Fibroblast of skin of right quadriceps (primary cell): ENCODE data around the gene EPM2AIP1.
A peak's percentile ranks its signal among the peaks of the same experiment; 100 is the strongest.
"Not testable (repeated sequence)": the region's sequence is repeated elsewhere in the genome, so short reads cannot be mapped to it uniquely, and the experiment has no call there.

Experiments used
- DNase-seq: peaks from one replicate; pipeline ENCODE4 v3.0.0-alpha.2; 2013

The EPM2AIP1 gene

GRCh38 chr3:36992806-36993325 lies at the start of gene EPM2AIP1:
Gene EPM2AIP1 (minus strand): TSS chr3:36993131. CDS start chr3:36993077, 54 bp downstream.
- no peak for DNase-seq

DNA sequence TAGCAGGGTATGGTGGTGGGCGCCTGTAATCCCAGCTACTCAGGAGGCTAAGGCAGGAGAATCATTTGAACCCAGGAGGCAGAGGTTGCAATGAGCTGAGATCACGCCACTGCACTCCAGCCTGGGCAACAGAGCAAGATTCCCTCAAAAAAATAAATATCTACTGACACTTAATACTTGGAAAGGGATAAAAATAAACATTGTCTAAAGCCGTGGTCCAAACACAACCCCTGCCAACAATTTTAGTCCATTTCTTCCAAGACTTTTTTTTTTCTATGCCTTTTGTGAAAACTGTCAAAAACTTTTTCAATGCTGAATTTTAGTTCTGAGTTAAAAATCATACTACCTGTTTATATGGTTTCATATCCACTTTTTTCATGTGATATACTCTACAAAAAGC lies 49.8 kb upstream of the EPM2AIP1 start:
- not testable (repeated sequence) for DNase-seq

DNA sequence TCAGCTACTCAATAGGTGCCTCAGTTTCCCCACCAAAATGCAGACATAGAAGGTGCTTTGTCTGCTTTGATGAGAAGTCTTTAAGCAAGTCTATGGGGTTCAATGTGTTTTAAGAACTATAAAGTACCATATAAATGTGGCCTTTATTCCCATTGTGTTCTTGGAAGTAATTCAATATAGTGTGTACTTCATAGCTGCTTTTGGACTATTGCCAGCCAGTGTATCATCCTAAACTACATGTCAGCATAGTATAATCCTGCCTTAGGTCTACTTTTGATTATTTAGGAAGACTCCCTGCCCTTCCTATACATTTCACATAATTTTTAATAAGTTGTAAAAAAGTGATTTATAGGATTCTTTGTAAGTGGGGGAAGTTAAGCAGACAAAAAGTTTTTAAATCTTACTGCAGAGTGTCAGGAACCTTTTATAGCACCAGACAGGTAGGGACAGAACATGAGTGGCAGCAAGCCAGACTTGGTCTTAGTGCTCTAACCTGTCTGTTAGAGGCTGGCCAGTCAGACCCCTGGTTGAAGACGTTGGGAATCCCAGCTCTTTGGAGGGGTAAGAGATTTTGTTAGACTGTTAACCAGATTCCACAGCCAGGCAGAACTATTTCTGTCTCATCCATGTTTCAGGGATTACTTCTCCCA lies 48.7 kb upstream of the EPM2AIP1 start:
- no peak for DNase-seq

DNA sequence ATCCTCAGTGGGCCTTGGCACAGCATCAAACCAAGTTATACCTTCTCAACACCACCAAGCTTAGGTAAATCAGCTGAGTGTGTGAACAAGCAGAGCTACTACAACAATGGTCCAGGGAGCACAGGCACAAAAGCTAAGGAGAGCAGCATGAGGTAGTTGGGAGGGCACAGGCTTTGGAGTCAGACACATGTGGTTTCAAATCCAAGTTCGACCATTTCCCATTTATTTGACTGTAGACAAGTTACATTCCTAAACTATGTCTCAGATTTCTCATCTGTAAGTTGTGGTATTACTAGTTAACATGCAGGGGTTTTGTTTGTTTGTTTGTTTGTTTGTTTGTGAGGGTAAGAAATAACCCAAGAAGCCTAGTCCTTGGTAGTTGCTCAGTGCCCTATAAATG lies 47.3 kb upstream of the EPM2AIP1 start:
- DNase-seq = no peak

DNA sequence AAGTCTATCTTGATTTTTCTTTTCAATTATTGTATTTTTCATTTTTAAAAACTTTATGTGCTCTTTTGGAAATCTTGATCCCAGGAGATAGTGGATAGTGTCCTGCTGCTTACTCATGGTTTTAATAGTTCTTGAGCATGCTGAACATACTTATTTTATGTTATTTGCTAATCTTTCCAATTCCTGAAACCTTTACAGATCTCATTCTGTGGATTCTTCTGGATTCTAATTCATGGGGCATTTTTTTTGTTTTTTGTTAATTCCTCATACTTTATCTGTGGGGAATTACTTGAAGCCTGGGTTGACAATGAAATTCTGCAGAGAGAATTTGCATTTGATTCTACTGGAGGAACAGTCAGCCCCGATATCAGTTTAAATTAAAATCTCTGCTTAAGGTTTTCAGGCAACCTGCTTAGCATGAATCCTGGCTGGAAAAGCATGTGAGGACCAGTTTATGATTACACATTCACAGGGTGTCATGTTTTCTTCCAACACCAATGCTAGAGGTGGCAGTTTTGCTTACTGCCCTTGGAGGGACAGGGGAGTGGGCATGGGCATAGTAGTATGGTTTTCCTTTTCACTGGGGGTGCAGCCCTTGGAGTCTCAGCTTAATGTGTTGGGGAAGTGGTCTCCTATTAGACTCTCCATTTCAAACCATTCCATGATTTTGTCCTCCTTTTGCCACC lies 46.4 kb upstream of the EPM2AIP1 start:
- no peak for DNase-seq

GRCh38 chr3:37037352-37037751 lies 44.4 kb upstream of the EPM2AIP1 start:
- DNase-seq = no peak

GRCh38 chr3:37032961-37033360 lies 40.0 kb upstream of the EPM2AIP1 start:
- no peak for DNase-seq

- DNase-seq = no peak
Observed at GRCh38 chr3:37031096-37031682, 38.3 kb upstream of the EPM2AIP1 start.

- no peak for DNase-seq
Observed at GRCh38 chr3:37030588-37030987, 37.7 kb upstream of the EPM2AIP1 start.

DNA sequence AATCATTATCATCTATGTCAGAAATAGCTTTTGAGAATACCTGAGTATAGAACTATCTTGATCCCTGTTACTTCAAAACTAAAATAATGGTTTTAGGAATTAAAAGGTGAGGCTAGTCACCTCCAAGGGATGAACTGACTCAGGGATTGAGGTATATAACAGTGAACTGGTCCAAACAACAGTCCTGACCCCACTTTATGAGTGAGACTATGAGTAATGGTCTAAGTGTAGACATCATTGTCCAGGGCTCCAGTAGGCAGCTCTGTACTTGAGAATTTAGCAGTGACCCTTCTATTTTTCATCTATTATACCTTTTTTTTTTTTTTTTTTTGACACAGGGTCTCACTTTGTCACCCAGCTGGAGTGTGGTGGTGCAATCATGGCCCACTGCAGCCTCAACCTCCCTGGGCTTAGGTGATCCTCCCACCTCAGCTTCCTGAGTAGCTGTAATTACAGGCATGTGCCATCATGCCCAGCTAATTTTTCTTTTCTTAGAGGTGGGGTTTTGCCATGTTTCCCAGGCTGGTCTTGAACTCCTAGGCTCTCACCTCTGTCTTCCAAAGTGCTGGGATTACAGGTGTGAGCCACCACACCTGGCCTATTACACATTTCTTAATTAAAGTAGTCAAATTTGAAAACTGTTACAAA lies 36.7 kb upstream of the EPM2AIP1 start:
- DNase-seq = no peak

DNA sequence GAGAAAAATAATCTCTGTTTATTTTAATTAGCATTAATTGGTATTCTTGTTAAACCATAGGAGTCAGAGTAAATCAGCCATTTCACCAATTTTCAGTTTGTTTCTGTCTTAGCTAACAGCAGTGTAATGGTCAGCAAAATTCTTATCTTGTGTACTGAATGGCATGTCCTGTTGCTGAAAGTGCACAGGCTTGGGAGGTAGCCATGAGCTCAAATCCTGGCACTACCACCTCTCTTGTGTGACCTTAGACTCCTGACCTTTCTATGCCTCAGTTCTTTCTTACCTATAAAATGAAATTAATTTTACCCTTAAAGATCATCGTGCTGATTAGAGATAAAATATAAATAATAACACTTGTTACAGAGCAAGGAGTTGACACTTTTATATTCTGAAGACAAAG lies 36.2 kb upstream of the EPM2AIP1 start:
- no peak for DNase-seq

GRCh38 chr3:37028329-37028728 lies 35.4 kb upstream of the EPM2AIP1 start:
- DNase-seq = no peak

GRCh38 chr3:37026851-37027250 lies 33.9 kb upstream of the EPM2AIP1 start:
- DNase-seq = no peak

GRCh38 chr3:37025561-37026335 lies 32.8 kb upstream of the EPM2AIP1 start:
- DNase-seq = no peak

DNA sequence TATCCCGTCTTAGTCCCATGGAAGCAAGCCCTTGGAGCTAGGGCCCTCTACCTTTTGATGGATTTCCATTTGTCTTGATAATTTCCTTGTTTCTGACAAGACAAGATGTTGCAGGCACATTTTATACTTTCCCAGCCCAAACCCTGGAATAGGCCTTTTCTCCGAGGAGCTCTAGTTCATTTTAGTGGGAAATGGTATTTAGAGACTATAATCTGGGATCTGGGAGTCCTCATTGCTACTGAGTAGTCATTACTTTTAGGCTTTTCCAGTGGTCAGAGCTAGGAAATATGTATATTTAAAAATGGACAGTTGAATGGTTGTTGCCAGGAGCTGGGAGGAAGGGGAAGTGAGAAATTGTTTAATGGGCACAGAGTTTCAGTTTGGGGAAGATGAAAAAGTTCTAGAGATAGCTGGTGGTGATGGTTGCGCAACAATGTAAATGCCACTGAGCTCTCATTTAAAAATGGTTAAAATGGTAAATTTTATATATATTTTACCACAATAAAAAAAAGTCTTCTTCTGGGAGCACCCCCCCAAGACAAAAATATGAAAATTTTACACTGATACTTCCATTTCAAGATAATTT lies 32.0 kb upstream of the EPM2AIP1 start:
- no peak for DNase-seq

- DNase-seq = peak; percentile 16
Observed at GRCh38 chr3:37024092-37024491, 31.2 kb upstream of the EPM2AIP1 start.

DNA sequence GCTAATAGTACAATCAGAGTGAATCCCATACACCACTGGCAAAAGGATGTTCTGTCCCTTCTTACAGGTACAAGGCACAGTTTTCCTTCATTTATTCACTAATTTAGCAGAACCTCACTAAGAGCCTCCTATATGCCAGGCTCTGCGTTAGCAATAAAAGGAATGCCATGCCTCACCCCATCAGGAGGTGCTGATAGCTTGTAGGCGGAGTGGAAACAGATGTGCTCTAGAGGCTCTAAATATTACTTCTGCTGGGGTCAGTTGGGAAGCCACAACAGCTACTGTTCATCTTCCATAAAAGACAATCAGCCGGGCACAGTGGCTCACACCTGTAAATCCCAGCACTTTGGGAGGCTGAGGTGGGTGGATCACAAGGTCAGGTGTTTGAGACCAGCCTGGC lies 24.8 kb upstream of the EPM2AIP1 start:
- no peak for DNase-seq

GRCh38 chr3:37016903-37017302 lies 24.0 kb upstream of the EPM2AIP1 start:
- no peak for DNase-seq

DNA sequence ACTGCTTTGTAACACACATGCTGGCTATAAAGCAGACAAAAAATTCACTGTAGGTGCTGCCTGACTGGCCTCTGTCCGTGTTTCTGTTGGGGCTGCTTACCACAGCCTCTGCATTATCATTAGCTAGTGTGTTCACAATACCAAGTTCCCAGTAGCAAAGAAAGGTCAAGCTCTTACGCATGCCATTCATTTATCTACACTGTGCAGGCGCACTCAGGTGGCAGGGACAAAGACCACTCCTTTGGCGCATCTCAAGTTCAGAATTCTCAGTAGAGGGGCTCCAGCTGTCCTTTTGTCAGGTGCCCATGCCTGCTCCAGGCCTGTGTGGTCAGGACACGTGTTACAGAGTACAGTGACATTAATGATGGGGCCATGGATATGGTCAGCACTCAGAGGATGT lies 22.7 kb upstream of the EPM2AIP1 start:
- no peak for DNase-seq

DNA sequence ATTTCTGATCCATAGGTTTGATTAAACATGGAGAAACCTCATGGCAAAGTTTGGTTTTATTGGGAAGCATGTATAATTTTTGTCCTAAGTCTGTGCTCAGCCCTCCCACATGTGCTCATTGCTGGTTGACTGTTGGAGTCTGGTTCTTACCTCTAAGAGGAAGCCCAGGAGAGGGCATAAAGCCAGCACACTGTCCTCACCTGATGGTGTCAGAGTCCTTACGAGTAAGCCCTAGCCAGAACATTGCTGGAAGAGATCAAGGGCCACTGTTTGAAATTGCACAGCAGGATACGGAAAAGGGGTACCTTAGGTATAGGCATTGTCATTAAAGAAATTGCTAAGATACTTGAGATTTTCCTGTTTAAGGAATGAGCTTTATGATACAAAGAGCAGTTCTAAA lies 21.7 kb upstream of the EPM2AIP1 start:
- no peak for DNase-seq

- DNase-seq = peak; percentile 100
Observed at GRCh38 chr3:36993326-36994283, 674 bp upstream of the EPM2AIP1 start, which contains the start of gene MLH1. Gene MLH1 (plus strand): TSS chr3:36993518. CDS start chr3:36993548, 30 bp downstream.
